GM21717 (cell line): ENCODE data around the gene SALL1.

Source experiments
- ATAC-seq: cut with Tn5 transposase; IDR thresholded peaks from one replicate; pipeline ENCODE4 v1.9.1; 2021; ENCODE audit warnings: mild to moderate bottlenecking, moderate library complexity; ENCODE audit not compliant: unreplicated experiment

Gene SALL1

DNA sequence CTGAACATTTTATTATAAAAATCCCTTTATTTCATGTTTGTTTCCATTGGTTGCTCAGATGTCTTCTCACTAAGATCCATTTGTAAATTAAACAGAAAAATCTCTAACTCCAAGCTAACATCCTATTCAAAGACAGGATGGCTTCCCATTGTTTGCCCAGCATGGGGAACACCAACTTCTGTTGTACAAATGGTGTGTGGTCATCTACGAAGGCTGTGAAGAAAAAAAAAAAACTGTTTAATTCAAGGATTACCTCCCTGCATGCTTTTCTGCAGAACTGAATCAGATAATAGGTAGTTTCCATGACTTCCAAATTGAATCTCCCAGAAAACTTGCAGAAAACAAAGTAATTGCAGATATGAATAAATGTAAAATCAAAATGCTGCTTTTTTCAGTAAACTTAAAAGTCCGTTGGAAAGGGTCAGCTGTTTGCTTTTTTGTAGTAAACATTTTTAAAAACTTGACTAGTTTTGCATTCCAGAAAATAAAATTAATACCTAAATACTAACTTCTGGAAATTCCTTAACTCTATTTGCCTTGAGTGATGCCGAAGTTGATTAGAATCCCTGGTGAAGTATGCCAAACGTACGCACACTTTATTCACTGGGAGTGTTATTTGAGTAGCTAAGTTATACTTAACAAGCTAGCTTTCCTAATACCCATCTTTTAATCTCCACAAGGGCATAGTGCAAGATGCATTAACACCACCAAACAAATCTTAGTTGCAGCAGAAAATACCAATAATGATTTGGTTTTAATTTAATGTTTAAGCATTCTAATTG lies 7.7 kb downstream of the SALL1 start:
- ATAC-seq = no peak

DNA sequence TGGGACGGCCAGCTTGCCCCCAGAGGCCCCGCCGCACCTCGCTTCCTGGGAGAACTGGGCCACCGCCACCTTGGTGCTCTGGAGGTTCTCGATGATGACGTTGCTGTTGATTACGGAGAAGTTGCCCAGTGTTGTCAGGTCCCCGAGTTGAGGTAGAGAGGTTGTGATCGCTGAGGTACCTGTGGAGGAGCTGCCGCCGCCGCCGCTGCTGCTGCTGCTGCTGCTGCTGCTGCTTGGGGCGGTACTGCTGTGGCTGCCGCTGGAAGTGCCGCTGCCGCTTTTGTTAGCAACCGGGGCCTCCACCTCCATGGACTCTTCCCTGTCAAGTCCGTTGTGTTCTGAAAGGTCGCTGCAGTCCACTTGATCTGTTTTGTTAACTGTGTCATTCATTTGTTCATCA lies 9.5 kb downstream of the SALL1 start:
- no peak for ATAC-seq

DNA sequence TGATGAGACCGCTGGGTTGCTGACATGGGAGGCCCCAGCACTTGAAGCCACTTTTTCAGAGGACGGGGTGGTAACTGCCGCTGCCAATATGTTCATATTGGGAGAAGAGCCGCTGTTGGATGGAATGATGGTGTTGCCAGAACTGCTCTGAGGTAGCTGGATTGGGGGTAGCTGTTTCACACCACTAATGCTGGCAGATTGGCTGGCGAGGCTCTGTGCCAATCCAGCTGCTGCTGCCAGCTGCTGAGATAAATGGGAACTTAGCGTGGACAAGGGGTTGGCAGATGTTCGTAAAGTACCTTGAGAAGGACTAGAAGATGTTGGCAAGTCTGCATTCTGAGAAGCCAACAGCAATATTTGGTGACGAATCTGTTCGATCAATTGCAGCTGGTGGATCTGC lies 10.0 kb downstream of the SALL1 start:
- ATAC-seq = no peak

GRCh38 chr16:51140112-51140511 lies 11.0 kb downstream of the SALL1 start:
- ATAC-seq = no peak

DNA sequence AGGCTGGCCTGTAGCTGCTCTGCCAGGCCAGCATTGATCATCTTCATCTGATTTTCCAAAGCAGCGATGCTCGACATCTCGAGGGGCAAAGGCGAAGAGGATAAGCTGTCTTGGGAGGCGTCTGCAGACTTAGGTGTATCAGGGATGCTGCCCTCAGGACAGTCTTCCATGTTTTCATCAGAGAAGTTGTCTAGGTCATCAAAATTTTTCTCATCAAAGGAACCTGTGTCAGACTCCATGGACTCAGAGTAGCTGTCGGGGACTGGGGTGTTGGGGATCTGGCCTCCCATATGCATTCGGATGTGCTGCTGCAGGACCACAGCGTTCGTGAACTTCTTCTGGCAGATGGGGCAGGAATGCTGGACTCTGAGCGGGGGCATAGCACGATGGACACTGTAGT lies 11.5 kb downstream of the SALL1 start:
- ATAC-seq = no peak

- ATAC-seq = no peak
Observed at GRCh38 chr16:51138178-51138577, 12.9 kb downstream of the SALL1 start.

DNA sequence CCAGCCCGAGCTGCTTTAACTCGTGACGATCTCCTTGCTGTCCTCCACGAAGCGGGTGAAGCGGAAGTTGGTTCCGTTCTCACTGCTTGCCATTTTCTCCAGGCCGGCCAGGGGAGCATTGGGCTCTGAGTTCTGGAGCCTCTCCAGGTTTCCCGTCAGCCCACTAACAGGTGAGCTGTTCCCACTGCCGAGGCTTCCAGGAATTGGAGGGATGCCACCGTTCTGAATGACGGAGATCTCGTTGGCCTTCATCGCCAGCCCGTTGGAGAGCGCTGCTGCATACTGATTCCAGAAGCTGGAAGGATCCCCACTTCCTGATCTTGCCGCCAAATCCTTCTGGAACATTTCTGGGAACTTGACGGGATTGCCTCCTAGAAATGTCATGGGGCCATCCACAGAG lies 14.0 kb downstream of the SALL1 start:
- no peak for ATAC-seq

GRCh38 chr16:51134876-51135275 lies 16.2 kb downstream of the SALL1 start:
- no peak for ATAC-seq

- no peak for ATAC-seq
Observed at GRCh38 chr16:51134269-51134812, 16.7 kb downstream of the SALL1 start.

- ATAC-seq = no peak
Observed at GRCh38 chr16:51133688-51134087, 17.4 kb downstream of the SALL1 start.

GRCh38 chr16:51133183-51133582 lies 17.9 kb downstream of the SALL1 start:
- no peak for ATAC-seq

- ATAC-seq = no peak
Observed at GRCh38 chr16:51132490-51133115, 18.5 kb downstream of the SALL1 start.

GRCh38 chr16:51131619-51132018 lies 19.5 kb downstream of the SALL1 start:
- ATAC-seq = no peak

DNA sequence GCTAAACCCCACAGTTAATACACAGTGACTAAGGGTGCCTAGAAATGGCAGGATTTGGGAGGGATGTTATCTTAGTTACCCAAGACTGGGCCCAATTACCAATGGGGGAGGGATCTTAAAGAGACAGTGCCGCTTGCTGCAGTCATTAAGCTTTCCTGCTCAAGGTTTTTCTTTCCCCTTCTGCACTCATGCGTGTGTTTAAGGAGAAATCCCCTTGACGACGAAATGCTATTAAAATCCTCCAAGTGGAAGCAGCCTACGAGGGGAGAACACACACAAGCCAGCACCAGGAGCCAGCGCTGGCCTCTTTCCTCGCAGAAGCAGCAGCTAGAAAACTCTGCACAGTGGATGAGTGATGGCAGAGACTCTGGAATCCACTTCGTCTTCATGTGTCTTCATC lies 22.0 kb downstream of the SALL1 start:
- no peak for ATAC-seq

GRCh38 chr16:51125992-51126391 lies 25.1 kb downstream of the SALL1 start:
- no peak for ATAC-seq

- ATAC-seq = no peak
Observed at GRCh38 chr16:51124896-51125295, 26.2 kb downstream of the SALL1 start.

DNA sequence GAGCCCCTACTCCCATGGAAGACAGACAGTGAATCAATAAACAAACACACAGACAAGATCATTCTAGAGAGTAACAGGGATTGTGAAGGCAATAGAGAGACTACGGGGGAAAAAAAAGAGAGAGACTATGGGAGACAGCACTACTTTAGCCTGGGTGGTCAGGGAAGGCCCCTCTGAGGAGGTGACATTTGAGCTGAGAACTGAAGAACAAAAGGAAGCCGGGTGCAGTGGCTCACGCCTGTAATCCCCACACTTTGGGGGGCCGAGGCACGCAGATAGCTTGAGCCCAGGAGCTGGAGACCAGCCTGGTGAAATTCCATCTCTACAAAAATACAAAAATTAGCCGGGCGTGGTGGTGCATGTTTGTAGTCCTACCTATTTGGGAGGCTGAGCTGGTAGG lies 29.2 kb downstream of the SALL1 start:
- no peak for ATAC-seq

GRCh38 chr16:51120730-51121347 lies 30.2 kb downstream of the SALL1 start:
- no peak for ATAC-seq

GRCh38 chr16:51119973-51120729 lies 30.9 kb downstream of the SALL1 start:
- no peak for ATAC-seq

GRCh38 chr16:51119556-51119955 lies 31.5 kb downstream of the SALL1 start:
- ATAC-seq = no peak

DNA sequence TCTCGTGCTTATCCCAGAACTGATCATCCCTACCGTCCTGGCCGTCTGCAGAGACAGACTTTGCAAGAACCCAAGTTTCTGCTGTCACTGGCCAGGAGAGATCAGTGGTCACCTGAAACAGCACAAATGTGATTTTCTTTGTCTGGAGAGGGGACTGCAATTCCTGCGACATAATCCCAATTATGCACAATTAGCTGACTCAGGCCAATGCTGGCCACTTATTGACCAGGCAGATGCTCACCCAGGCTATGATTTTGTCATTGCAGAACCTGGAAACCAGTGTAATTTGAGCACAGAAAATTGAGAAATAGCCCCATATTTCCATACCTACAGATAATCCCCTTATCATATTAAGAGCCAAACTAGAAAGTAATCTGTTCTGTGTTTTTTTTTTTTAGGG lies 34.7 kb downstream of the SALL1 start:
- ATAC-seq = no peak
